ENCODE data around the gene EDRF1.

Gene EDRF1

GRCh38 chr10:125785791-125786190 is 66.3 kb downstream of the EDRF1 start:
- H3F3A ChIP-seq (ENCODE audit: control insufficient read depth, insufficient read depth) = no peaks in the 10 kb centered on the region
- peaks cover 14% of the 10 kb centered on the region for H3K4me1 ChIP-seq (ENCODE audit: control insufficient read depth, low read length)
- H3K27me3 ChIP-seq (ENCODE audit: control insufficient read depth, low read length) = no peaks in the 10 kb centered on the region
- no peaks in the 10 kb centered on the region for H3K9me2 ChIP-seq (replicated peaks; ENCODE audit: control insufficient read depth, low read length)
- no peak for TF ChIP-seq CTCF (IDR thresholded peaks at IDR 0.05; ENCODE audit: low read depth, low read length, poor library complexity, severe bottlenecking)
- TF ChIP-seq EZH2phosphoT487 (IDR thresholded peaks at IDR 0.05; ENCODE audit: borderline replicate concordance, low read length) = no peak
- H3K27ac ChIP-seq (ENCODE audit: low read depth, low read length) = no peak overlapping the region
- no peaks in the 10 kb centered on the region for H3K9me3 ChIP-seq (ENCODE audit: control insufficient read depth, insufficient read depth, low read length)
- no peaks in the 10 kb centered on the region for H4K20me1 ChIP-seq (ENCODE audit: control insufficient read depth, insufficient read depth, low read depth, low read length)
- no peak overlapping the region for H3K4me2 ChIP-seq (ENCODE audit: low read length)
- peaks cover 5% of the 10 kb centered on the region; the same call in 1 of the 2 replicates for H3K36me3 ChIP-seq (ENCODE audit: control insufficient read depth, low read length)
- no peak overlapping the region for H3K4me3 ChIP-seq (ENCODE audit: low read length)
- H3K79me2 ChIP-seq (ENCODE audit: control insufficient read depth, low read length) = no peaks in the 10 kb centered on the region

GRCh38 chr10:125788156-125789034 is 68.9 kb downstream of the EDRF1 start:
- TF ChIP-seq CTCF (IDR thresholded peaks at IDR 0.05; ENCODE audit: low read depth, low read length, poor library complexity, severe bottlenecking) = no peak

GRCh38 chr10:125792342-125793300 is 73.1 kb downstream of the EDRF1 start:
- H3K9me2 ChIP-seq (replicated peaks; ENCODE audit: control insufficient read depth, low read length) = no peaks in the 10 kb centered on the region
- H3K4me2 ChIP-seq (ENCODE audit: low read length) = no peak overlapping the region
- no peaks in the 10 kb centered on the region for H3K27me3 ChIP-seq (ENCODE audit: control insufficient read depth, low read length)
- no peaks in the 10 kb centered on the region for H3K9me3 ChIP-seq (ENCODE audit: control insufficient read depth, insufficient read depth, low read length)
- no peak for TF ChIP-seq CTCF (IDR thresholded peaks at IDR 0.05; ENCODE audit: low read depth, low read length, poor library complexity, severe bottlenecking)
- no peak for TF ChIP-seq EZH2phosphoT487 (IDR thresholded peaks at IDR 0.05; ENCODE audit: borderline replicate concordance, low read length)
- peaks cover 10% of the 10 kb centered on the region for H3K4me1 ChIP-seq (ENCODE audit: control insufficient read depth, low read length)
- H3K79me2 ChIP-seq (ENCODE audit: control insufficient read depth, low read length) = no peaks in the 10 kb centered on the region
- H3K27ac ChIP-seq (ENCODE audit: low read depth, low read length) = no peak overlapping the region
- H3F3A ChIP-seq (ENCODE audit: control insufficient read depth, insufficient read depth) = no peaks in the 10 kb centered on the region
- H4K20me1 ChIP-seq (ENCODE audit: control insufficient read depth, insufficient read depth, low read depth, low read length) = no peaks in the 10 kb centered on the region
- peaks cover 19% of the 10 kb centered on the region; the same call in 1 of the 2 replicates for H3K36me3 ChIP-seq (ENCODE audit: control insufficient read depth, low read length)
- H3K4me3 ChIP-seq (ENCODE audit: low read length) = no peak overlapping the region

More at GRCh38 chr10:125788156-125789034, 68.9 kb downstream of the EDRF1 start:
- Histone ChIP-seq H3K9me3 (ENCODE audit: control insufficient read depth, insufficient read depth, low read length) (no peaks in the 10 kb centered on the region), H4K20me1 (ENCODE audit: control insufficient read depth, insufficient read depth, low read depth, low read length) (no peaks in the 10 kb centered on the region), H3K36me3 (ENCODE audit: control insufficient read depth, low read length) (peaks cover 9% of the 10 kb centered on the region; the same call in 1 of the 2 replicates), H3K27ac (ENCODE audit: low read depth, low read length) (no peak overlapping the region), H3F3A (ENCODE audit: control insufficient read depth, insufficient read depth) (no peaks in the 10 kb centered on the region), H3K9me2 (replicated peaks; ENCODE audit: control insufficient read depth, low read length) (no peaks in the 10 kb centered on the region), H3K27me3 (ENCODE audit: control insufficient read depth, low read length) (no peaks in the 10 kb centered on the region), H3K4me3 (ENCODE audit: low read length) (no peak overlapping the region), H3K4me1 (ENCODE audit: control insufficient read depth, low read length) (peaks cover 14% of the 10 kb centered on the region), H3K4me2 (ENCODE audit: low read length) (no peak overlapping the region), H3K79me2 (ENCODE audit: control insufficient read depth, low read length) (no peaks in the 10 kb centered on the region)

All from DOHH2 (cell line).